Activated T-helper 2 cell treated with anti-CD3 and anti-CD28 coated beads, Interferon-gamma antibody, Interleukin-2, Interleukin-4, amounts not matched to agents 10 μg/mL and 5 μg/mL and 100 μg/mL, durations not matched to agents 14 hours and 24 hours and 36 hours (primary cell): ENCODE data around the gene SLIT3. TPM values are rescaled to one million over a fixed set of nuclear protein-coding genes. Genes with fewer than 3 reads are reported as not detected.

Experiments
- DNase-seq: peaks from one replicate; pipeline ENCODE4 v3.0.0; 2021; ENCODE audit warnings: low spot score
- H3K27ac Mint-ChIP-seq: one replicate; pipeline ENCODE4 v1.8.0; 2021; ENCODE audit warnings: mixed read lengths
- H3K27me3 Mint-ChIP-seq: one replicate; pipeline ENCODE4 v1.8.0; 2021; ENCODE audit warnings: low read depth, mixed read lengths
- H3K36me3 Mint-ChIP-seq: one replicate; pipeline ENCODE4 v1.8.0; 2021; ENCODE audit warnings: low read depth, mixed read lengths
- H3K4me1 Mint-ChIP-seq: one replicate; pipeline ENCODE4 v1.8.0; 2021; ENCODE audit warnings: low read depth, mixed read lengths
- H3K4me3 Mint-ChIP-seq: one replicate; pipeline ENCODE4 v1.8.0; 2021; ENCODE audit warnings: low read depth, mild to moderate bottlenecking, moderate library complexity, mixed read lengths
- H3K9me3 Mint-ChIP-seq: one replicate; pipeline ENCODE4 v1.8.0; 2021; ENCODE audit warnings: mixed read lengths
- intact Hi-C: fragments of 100-400 bp; cut with micrococcal nuclease; formaldehyde crosslinking; loops from one replicate; pipeline ENCODE4 v1.15.1; 2023
- total RNA-seq: library from RNA; stranded (reverse); gene quantifications from 2 replicates; pipeline ENCODE4 v1.2.3, GENCODE V29; 2022

The SLIT3 gene
- total RNA-seq, 1 donor from 2014 or later = 9.5 TPM

GRCh38 chr5:168972731-168973130 lies 328.2 kb downstream of the SLIT3 start:
- intact Hi-C loops = no loop called here
- no peaks in the 10 kb centered on the region for H3K4me1 Mint-ChIP-seq
- DNase-seq = no peak
- H3K27ac Mint-ChIP-seq = no peak overlapping the region
- no peaks in the 10 kb centered on the region for H3K36me3 Mint-ChIP-seq
- no peaks in the 10 kb centered on the region for H3K9me3 Mint-ChIP-seq
- no peak overlapping the region for H3K4me3 Mint-ChIP-seq
- H3K27me3 Mint-ChIP-seq = peaks cover 17% of the 10 kb centered on the region

GRCh38 chr5:168971100-168971499 lies 329.8 kb downstream of the SLIT3 start:
- Mint-ChIP-seq H3K27me3 (peaks cover 17% of the 10 kb centered on the region), H3K4me1 (no peaks in the 10 kb centered on the region), H3K4me3 (no peak overlapping the region), H3K36me3 (no peaks in the 10 kb centered on the region), H3K9me3 (no peaks in the 10 kb centered on the region), H3K27ac (no peak overlapping the region)
- intact Hi-C loops = no loop called here
- no peak for DNase-seq

- H3K9me3 Mint-ChIP-seq = no peaks in the 10 kb centered on the region
- intact Hi-C loops = no loop called here
- no peak overlapping the region for H3K27ac Mint-ChIP-seq
- no peaks in the 10 kb centered on the region for H3K4me1 Mint-ChIP-seq
- no peak overlapping the region for H3K4me3 Mint-ChIP-seq
- H3K27me3 Mint-ChIP-seq = peaks cover 16% of the 10 kb centered on the region
- no peaks in the 10 kb centered on the region for H3K36me3 Mint-ChIP-seq
- no peak for DNase-seq
These were observed 331.5 kb downstream of the SLIT3 start for GRCh38 chr5:168969326-168969886.

GRCh38 chr5:168967882-168968620 lies 332.9 kb downstream of the SLIT3 start:
- no peak overlapping the region for H3K27ac Mint-ChIP-seq
- intact Hi-C loops = no loop called here
- H3K4me1 Mint-ChIP-seq = no peaks in the 10 kb centered on the region
- H3K36me3 Mint-ChIP-seq = no peaks in the 10 kb centered on the region
- H3K27me3 Mint-ChIP-seq = peaks cover 14% of the 10 kb centered on the region
- H3K4me3 Mint-ChIP-seq = no peak overlapping the region
- DNase-seq = no peak
- H3K9me3 Mint-ChIP-seq = no peaks in the 10 kb centered on the region

GRCh38 chr5:168965638-168966037 lies 335.3 kb downstream of the SLIT3 start:
- intact Hi-C loops = no loop called here
- H3K27me3 Mint-ChIP-seq = peaks cover 17% of the 10 kb centered on the region
- no peaks in the 10 kb centered on the region for H3K36me3 Mint-ChIP-seq
- H3K4me1 Mint-ChIP-seq = peaks cover under 1% of the 10 kb centered on the region
- no peaks in the 10 kb centered on the region for H3K9me3 Mint-ChIP-seq
- DNase-seq = no peak
- H3K27ac Mint-ChIP-seq = no peak overlapping the region
- no peak overlapping the region for H3K4me3 Mint-ChIP-seq

- no peaks in the 10 kb centered on the region for H3K9me3 Mint-ChIP-seq
- H3K4me3 Mint-ChIP-seq = no peak overlapping the region
- no peak overlapping the region for H3K27ac Mint-ChIP-seq
- H3K4me1 Mint-ChIP-seq = peaks cover 4% of the 10 kb centered on the region
- no peaks in the 10 kb centered on the region for H3K36me3 Mint-ChIP-seq
- H3K27me3 Mint-ChIP-seq = peaks cover 17% of the 10 kb centered on the region
- intact Hi-C loops = no loop called here
- DNase-seq = no peak
These were observed 336.8 kb downstream of the SLIT3 start for GRCh38 chr5:168964182-168964581.

GRCh38 chr5:168962306-168962705 lies 338.6 kb downstream of the SLIT3 start:
- Mint-ChIP-seq H3K9me3 (no peaks in the 10 kb centered on the region), H3K27me3 (peaks cover 10% of the 10 kb centered on the region), H3K27ac (no peak overlapping the region)

GRCh38 chr5:168961681-168962080 lies 339.3 kb downstream of the SLIT3 start:
- H3K36me3 Mint-ChIP-seq = no peaks in the 10 kb centered on the region
- H3K27ac Mint-ChIP-seq = no peak overlapping the region
- H3K9me3 Mint-ChIP-seq = no peaks in the 10 kb centered on the region
- peaks cover 10% of the 10 kb centered on the region for H3K27me3 Mint-ChIP-seq
- no peak overlapping the region for H3K4me3 Mint-ChIP-seq
- intact Hi-C loops = no loop called here
- no peak for DNase-seq
- peaks cover 4% of the 10 kb centered on the region for H3K4me1 Mint-ChIP-seq

More at GRCh38 chr5:168962306-168962705, 338.6 kb downstream of the SLIT3 start:
- no peak for DNase-seq
- H3K4me3 Mint-ChIP-seq = no peak overlapping the region
- H3K4me1 Mint-ChIP-seq = peaks cover 4% of the 10 kb centered on the region
- no peaks in the 10 kb centered on the region for H3K36me3 Mint-ChIP-seq
- intact Hi-C loops = no loop called here

- Mint-ChIP-seq H3K4me1 (peaks cover 4% of the 10 kb centered on the region), H3K27ac (no peak overlapping the region), H3K9me3 (no peaks in the 10 kb centered on the region), H3K4me3 (no peak overlapping the region), H3K36me3 (no peaks in the 10 kb centered on the region), H3K27me3 (peaks cover 10% of the 10 kb centered on the region)
- no peak for DNase-seq
- intact Hi-C loops = no loop called here
These were observed 340.4 kb downstream of the SLIT3 start for GRCh38 chr5:168960497-168960896.

GRCh38 chr5:168953351-168953750 lies 347.6 kb downstream of the SLIT3 start:
- Mint-ChIP-seq H3K4me3 (no peak overlapping the region), H3K4me1 (peaks cover 5% of the 10 kb centered on the region), H3K27me3 (no peaks in the 10 kb centered on the region), H3K9me3 (no peaks in the 10 kb centered on the region), H3K27ac (no peak overlapping the region), H3K36me3 (no peaks in the 10 kb centered on the region)
- DNase-seq = no peak
- intact Hi-C loops = no loop called here

- no peaks in the 10 kb centered on the region for H3K9me3 Mint-ChIP-seq
- no peaks in the 10 kb centered on the region for H3K27me3 Mint-ChIP-seq
- intact Hi-C loops = no loop called here
- H3K4me3 Mint-ChIP-seq = no peak overlapping the region
- no peak overlapping the region for H3K27ac Mint-ChIP-seq
- H3K4me1 Mint-ChIP-seq = peaks cover 5% of the 10 kb centered on the region
- no peaks in the 10 kb centered on the region for H3K36me3 Mint-ChIP-seq
- no peak for DNase-seq
These were observed 348.7 kb downstream of the SLIT3 start for GRCh38 chr5:168952196-168952595.

GRCh38 chr5:168951769-168952168 lies 349.2 kb downstream of the SLIT3 start:
- Mint-ChIP-seq H3K36me3 (no peaks in the 10 kb centered on the region), H3K27ac (no peak overlapping the region), H3K4me1 (peaks cover 7% of the 10 kb centered on the region), H3K27me3 (no peaks in the 10 kb centered on the region), H3K9me3 (no peaks in the 10 kb centered on the region), H3K4me3 (no peak overlapping the region)
- DNase-seq = no peak
- intact Hi-C loops = no loop called here

- Mint-ChIP-seq H3K9me3 (no peaks in the 10 kb centered on the region), H3K27ac (no peak overlapping the region), H3K4me1 (peaks cover 9% of the 10 kb centered on the region), H3K4me3 (no peak overlapping the region), H3K27me3 (no peaks in the 10 kb centered on the region), H3K36me3 (no peaks in the 10 kb centered on the region)
- intact Hi-C loops = no loop called here
- no peak for DNase-seq
These were observed 349.6 kb downstream of the SLIT3 start for GRCh38 chr5:168951356-168951755.
